Left forelimb (tissue), 1 donor: ENCODE measurements around the gene MCM8.
"Not testable (repeated sequence)": the region's sequence is repeated elsewhere in the genome, so short reads cannot be mapped to it uniquely, and the experiment has no call there.

ENCODE experiments used
- DNase-seq: peaks from one replicate; pipeline ENCODE4 v3.0.0-alpha.2; 2018; ENCODE audit warnings: low spot score

MCM8 gene

DNA sequence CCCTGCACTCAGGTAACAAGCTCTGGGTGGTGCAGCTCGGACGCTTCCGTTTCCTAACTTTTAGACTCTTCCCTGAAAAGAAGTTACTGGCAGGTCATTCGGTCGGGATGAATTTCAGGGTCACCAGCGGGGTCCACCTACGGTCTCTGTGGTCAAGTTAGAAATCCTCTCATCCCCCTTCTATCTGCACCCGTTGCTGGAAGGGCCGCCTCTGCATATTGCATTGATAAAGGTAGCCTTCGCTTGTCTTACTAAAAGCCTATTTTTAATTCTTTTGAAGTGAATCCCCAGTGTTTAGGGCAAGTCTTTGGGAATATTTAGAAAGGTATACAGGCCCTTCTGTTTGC lies 56.1 kb downstream of the MCM8 start:
- no peak for DNase-seq

DNA sequence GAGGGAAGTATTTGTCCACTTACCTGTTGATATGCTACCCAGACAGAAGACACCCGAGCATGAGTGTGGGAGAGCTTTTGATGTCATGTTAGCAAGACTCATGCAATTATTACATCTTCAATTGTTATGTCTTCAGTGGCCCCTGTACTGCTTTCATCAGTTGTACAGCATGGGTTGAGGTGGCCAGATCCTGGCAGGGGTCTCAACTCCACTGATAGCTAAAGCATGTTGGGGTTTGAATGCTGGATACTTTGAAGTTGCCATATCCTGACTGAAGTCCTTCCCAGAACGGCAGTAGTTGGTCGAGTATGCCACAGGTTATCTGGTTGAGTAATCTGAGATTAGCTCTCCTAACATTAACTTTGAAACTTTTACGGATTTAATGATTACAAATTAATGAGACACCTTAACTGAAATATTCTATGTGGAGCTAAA lies 56.7 kb downstream of the MCM8 start:
- no peak for DNase-seq

DNA sequence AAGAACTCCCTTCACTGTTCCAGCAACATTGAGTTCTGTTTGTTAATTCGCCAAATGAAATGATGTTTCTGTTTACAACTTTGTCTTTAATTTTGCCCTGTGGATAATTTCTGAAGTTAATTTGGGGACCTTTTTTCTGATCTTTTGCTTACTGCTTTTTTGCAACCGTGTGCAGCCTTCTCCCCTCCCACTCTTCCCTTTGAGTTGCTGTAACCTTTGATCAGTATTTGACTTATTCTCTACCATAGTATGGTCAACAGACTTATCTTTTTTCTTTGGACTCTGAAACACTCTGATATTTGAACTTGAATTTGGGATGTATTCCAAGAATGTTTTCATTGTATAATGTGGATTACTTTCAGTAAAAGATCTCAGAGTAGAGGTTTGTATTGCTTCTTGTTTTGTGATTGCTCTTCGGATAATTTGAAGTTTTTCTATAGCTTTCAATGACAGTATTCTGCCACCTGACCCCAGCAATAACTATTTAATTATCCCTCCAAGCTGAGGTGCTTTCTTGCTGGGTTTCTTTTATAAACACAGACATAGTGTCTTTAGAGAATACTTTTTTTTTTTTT lies 57.2 kb downstream of the MCM8 start:
- no peak for DNase-seq

DNA sequence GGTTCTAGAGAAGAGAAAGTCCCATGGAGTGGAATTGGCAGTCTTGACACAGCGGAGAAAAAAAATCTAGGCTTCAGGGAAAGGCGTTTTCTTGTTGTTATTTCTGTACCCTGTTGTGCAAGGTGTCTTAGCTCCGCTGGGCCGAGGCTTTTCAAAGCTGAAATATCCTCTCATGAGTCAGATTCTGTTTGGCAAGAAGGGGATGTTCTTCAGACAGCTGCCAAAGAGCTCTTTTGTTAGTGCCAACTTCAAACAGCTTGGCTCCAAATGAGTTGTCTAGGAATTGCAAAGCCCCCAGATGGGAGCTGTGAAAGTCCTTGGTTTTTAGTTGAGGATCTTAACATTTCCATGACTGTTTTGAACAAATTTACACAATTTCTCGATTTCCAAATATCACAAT lies 57.8 kb downstream of the MCM8 start:
- no peak for DNase-seq

DNA sequence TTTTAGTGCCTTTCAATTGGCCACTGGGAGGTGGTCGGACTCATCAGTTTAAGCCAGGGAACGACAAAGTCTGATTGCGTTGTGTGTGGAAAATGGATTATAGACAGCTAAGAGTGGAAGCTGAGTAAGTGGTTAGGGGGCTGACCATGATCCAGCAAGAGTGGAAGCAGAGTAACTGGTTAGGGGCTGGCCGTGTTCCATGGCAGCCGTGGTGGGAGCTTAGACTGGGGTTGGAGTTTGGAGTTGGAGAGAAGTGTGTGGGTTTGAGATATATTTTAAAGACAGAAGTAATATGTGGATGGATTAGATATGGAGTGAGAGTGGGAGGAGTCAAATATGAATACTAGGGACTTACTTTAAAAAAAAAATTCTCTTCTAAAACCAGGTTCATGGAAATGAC lies 61.7 kb downstream of the MCM8 start:
- DNase-seq, result no peak

DNA sequence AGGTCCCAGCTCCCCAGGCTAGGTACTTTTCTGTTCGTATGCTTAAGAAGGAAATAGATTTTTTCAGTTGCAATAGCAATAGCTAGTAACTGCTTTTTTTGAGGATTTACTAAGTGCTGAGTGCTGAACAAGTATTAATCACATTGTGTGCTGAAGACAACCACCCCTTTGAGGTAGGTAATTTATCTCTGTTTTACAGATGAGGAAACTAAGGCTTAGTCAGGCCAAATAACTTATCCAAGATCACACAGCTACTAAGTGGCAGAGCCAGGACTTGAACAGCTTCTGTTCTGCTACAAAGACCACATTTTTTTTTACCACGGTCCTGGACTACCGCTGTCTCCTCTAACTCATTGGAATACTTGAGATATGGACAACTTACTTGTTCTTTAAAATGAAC lies 63.6 kb downstream of the MCM8 start:
- DNase-seq, result no peak

DNA sequence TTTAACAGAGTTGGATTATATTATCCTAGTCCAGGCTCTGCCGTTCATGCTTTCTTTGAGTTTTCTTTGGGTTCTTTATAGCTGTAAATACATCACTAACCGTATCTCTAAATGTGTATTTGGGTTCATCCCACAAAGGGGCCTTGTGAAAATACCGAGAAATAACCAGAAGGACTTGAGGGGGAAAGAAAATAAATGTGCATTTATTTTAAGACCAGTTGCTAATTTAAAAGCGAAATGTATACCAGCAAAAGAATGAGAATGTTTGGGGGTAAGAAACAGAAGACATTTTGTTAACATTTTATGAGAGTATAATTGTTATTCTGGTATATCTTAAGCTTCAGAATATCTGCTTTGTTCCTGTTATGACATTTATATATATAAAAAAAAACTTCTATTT lies 64.5 kb downstream of the MCM8 start:
- no peak for DNase-seq

DNA sequence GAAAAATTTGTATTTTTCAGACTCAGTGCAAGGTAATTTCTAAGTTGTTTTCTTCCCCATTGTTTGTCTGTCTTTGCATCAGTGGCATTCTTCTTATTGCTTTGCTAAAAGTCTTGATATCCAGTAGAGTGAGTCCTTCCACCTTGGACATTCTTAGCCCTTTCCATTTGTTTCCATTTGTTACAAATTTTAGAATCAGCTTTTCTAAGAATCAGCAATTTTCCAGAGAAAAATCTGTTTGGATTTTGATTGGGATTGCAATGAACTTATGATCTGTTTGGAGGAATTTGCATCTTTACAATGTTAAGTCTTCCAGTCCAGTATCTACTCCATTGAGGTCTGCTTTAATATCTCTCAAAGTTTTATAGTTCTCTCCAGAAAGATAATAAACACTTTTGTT lies 67.0 kb downstream of the MCM8 start:
- no peak for DNase-seq

DNA sequence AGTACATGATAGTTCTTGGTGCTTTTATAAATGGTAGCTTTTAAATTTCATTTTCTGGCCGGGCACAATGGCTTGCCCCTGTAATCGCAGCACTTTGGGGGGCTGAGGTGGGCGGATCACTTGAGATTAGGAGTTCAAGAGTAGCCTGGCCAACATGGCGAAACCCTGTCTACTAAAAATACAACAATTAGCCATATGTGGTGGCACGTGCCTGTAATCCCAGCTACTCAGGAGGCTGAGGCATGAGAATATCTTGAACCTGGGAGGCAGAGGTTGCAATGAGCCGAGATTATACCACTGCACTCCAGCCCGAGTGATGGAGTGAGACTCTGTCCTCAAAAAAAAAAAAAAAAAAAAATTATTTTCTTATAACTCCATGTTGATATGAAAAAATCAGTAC lies 67.4 kb downstream of the MCM8 start:
- no peak for DNase-seq

DNA sequence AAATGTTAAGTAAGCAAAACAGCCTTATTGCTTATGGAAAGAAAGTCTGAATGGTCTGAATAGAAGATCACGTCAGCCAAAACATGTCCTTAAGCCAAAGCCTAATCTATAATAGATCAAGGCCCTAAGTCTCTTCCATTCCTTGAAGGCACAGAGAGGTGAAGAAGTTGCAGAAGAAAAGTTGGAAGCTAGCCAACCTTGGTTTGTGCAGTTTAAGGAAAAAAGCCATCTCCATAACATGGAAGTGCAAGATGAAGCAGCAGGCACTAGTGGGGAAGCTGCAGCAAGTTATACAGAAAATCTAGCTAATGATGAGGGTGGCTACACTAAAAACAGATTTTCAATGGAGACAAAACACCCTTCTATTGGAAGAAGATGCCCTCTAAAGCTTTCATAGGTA lies 74.3 kb downstream of the MCM8 start:
- no peak for DNase-seq

DNA sequence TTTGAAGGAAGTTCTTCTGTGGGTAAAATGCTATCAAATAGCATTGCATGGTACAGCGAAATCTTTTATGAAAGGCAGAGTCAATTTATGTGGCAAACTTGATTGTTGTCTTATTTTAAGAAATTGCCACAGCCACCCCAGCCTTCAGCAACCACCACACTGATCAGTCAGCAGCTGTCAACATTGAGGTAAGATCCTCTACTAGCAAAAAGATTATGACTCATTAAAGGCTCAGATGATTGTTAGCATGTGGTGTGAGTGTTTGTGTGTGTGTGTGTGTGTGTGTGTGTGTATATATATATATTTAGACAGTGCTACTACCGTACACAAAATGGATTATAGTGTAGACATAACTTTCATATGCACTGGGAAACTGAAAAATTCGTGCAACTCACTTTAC lies 75.6 kb downstream of the MCM8 start:
- DNase-seq, result no peak

DNA sequence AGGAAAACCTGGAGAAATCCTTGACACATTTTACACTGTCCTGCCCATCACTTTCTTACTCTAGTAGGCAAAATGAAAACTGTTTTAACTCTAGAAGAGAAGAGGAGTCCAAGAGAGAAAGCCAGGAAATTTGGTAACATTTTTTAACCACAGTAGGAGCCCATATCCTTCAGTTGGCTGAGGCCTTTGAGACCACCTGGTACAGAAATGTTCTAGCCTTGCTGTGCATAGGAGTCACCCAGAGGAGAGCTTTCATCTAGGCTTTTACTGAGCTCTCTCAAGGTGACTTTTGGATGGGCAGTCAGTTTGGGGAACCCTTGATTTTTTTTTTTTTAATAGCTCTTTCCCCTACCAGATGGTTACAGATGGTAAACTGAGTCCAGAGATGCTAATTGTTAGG lies 78.4 kb downstream of the MCM8 start:
- no peak for DNase-seq

DNA sequence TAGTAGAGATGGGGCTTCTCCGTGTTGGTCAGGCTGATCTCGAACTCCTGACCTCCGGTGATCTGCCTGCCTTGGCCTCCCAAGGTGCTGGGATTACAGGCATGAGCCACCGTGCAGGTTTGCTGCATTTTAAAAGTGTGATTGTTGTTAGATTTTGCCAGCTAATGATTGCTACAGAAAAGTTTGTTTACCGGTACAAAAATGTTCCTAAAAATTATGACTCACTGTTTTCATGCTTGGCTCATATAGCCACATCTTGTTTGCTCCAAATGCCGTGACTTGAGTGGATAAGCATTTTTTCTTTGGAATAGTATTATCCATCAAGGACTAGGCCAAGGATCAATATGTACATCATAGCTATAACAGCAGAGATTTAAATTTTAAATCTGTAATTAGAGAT lies 79.1 kb downstream of the MCM8 start:
- DNase-seq, result no peak

DNA sequence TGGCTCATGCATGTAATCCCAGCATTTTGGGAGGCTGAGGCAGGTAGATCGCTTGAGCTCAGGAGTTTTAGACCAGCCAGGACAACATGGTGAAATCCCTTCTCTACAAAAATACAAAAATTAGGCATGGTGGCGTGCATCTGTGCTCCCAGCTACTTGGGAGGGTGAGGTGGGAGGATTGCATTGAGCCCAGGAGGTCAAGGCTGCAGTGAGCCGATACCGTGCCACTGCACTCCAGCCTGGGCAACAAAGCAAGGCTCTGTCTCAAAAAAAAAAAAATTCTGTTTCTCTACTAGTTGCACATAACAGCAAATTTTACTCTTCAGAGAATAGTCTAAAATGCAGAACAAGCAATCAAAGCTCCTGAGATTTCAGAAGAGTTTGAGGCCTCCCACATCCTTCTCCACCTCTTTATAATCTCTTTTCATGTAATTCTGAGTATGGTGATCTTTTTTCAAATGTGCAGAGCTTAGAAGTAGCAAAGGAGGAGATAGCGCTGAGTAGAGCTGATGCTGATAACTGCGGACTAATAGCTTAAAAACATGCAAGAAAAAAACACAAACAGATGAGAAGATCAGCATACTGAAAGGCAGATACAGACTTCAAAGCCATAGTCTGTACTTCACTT lies 80.1 kb downstream of the MCM8 start:
- DNase-seq, result no peak

DNA sequence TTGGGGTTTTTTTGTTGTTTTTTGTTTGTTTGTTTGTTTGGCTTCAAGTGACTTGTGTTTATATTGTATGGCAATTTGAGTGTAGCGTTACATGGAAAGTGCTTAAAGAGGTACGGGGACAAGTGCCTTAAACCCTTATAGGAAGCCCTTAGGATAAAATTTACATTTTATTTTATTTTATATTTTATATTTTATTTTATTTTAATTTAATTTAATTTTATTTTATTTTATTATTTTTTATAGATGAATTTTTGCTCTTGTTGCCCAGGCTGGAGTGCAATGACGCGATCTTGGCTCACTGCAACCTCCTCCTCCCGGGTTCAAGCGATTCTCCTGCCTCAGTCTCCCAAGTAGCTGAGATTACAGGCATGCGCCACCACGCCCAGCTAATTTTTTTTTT lies 82.5 kb downstream of the MCM8 start:
- not testable (repeated sequence) for DNase-seq

DNA sequence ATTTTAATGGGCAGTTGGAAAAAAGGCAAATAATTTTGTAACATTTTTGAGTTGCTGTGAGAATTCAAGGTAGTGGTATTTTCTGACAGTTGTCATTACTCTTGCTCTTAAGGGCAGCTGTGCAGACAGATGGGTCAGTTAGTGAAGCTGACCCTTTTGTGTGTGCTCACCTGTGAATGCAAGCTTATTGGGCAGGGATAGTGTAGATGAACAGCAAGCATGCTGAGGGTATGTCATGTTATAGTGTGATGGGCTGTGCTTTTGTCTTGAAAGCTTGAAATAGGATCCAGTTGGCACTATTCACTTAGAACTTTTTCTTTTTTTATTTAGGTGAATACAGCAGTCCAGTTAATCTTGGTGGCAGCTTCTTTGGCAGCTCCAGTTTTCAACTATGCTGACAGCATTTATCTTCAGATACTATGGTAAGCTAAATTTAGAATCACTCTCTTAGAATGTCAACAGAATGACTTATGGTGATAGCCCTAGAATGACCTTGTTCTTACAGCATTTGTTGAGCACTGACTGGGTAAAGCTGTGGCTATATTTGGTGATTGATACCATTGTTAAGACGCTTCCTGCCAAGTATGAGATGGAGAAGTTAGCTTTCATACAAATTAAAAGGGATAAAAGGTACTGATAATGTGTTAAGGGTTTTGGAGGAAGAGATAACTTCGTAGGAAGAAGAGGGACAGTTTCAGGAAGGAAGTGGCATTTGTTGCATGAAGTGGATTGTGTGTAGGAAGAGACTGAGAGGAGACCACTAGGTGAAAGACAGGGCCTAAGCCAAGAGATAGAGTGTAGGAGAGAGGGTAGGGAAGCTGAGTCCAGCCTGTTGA lies 83.9 kb downstream of the MCM8 start:
- no peak for DNase-seq

DNA sequence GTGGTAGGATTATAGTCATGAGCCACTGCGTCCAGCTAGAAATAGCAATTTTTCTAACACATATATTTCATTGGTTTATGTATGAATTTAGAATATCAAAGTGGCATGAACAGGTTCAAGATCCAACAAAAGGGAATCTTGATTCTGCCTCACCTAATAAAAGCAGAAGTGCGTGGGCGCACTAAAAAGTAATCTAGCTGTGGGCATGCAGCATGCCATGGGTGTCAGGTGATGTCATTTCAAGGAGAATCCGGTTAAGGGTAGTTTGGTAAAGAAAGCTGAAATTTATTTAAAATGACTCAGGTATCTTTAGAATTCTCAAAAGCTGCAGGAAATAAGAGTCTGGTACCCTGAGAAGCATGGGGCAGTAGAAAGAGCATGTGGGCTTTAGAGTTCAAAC lies 85.8 kb downstream of the MCM8 start:
- no peak for DNase-seq

DNA sequence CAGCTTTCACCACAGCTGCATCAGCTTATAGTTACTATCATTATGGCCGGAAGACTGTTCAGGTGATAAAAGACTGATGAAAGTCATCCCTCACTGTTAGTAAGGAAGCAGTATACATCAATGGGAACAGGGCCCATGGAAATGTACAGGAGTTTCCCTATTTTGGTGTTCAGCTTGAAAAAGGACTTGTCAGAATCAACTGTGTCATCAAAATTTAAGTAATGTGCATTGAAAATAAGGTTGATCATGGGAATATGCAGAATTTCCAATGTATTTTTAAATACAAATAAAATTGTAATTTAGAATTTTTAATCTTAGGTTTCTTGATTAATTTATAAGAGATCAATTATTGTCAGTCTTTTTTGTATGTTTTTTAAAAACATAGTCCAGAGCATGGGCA lies 86.6 kb downstream of the MCM8 start:
- no peak for DNase-seq

DNA sequence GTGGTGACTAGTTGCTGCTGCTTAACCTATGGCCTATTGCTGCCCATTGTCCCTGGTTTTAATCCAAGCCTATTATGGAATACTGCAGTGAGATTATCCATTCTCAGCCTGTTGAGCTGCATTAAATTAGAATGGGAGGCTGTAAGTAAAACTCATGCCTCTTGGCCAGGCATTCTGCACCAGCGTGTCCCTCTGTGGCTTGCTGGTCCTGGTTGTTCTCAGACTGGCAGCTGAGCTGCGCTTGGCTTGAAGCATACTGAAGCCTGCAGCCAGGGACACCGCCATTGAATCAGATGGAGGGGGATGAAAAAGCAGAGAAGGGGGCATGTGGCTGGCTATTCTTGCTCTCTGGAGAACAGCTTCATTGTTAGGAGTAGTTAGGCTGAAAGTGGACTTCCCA lies 87.8 kb downstream of the MCM8 start:
- DNase-seq, result no peak

DNA sequence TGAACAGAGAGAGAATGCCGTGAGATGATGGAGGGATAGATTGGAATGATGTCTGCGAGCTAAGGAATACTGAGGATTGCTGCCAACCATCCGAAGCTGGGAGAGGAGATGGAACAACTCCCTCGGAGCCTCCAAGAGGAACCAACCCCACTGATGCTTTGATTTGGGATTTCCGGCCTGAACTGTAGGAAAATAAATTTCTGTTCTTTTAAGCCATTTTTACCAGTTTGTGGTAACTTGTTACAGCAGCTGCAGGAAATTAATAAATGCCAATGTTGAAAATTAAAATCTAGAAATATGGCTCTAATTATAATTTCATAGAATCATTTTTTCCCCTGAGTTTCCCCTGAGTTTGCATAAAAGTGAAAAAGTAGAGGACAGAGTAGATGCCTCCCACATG lies 89.3 kb downstream of the MCM8 start:
- no peak for DNase-seq

DNA sequence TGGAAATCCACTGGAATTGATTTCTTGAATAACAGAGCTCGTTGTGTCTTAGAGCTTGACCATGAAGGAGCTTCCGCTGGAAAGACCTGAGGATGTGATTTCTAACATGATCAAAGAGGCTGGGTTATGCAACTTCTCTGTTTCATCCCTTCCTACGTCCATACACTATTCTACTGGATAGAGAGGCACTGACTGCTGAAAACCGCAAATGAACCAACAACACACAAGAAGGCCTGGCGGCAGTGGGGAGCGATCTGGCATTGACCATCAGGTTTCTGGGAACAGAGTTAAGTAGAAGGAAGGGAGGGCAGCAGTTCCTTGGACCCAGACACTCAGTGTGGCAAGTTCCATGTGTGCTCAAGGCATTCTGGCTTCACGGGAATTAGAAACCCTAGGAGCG lies 90.1 kb downstream of the MCM8 start:
- DNase-seq, result no peak

DNA sequence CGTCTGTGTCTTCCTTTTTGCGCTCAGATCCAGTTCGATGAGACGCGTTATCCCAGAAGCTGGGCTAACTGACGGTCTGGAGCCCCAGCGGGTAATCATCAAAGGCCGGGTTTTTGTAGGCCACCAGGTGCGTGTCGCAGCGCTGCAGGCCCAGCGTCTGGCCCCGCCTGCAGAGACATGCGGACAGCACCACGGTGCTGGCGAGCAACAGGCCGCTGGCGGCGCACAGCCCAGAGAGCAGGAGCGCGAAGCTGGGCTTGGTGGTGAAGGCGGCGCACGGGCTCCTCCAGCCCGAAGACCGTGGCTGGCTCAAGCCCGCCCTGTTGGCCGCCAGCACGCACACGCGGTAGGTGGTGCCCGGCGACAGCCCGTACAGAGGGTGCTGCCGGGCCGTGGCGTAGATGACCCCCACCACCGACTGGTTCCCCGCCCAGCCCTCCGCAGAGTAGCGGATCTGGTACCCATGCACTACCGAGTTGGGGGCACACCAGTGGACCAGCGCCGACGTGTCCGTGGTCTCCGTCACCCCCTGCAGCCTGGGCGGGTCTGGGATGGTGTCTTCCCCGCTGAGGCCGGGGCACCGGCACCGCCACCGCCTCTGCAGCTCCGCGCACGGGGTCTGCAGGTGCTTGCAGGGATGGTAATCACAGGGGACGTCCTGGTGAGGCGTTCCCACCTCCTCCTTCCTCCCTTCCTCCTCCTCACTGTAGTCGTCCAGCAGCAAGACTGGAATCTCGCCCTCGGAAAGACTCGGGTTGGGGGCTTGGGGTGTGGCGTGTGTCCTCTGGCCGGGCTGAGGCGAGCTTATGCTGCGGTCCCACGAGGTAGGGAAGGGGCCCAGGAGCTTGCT lies 90.7 kb downstream of the MCM8 start:
- DNase-seq, result no peak

DNA sequence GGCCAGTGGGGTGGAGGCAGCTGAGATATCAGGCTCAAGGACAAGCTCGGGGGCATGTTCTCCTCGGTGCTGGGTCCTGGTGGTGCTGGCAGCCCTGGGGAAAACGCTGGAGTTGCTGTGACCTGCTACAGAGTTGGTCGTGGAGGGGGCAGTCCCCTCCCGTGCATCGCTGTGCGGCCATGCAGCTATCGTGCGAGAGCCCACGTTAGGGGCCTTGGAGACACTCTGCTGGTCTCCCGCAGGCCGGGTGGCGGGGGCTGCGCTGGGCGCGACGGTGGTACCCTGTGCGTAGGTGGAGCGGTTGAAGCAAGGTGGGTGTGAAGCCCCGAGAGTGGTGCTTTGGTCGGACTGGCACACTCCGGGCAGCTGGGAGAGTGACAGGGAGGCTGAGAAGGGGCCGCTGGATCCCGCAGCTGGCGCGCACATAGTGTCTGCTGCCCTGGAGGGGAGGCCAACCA lies 91.4 kb downstream of the MCM8 start:
- DNase-seq, result no peak
